ENCODE data around the gene SREBF1.

DNA sequence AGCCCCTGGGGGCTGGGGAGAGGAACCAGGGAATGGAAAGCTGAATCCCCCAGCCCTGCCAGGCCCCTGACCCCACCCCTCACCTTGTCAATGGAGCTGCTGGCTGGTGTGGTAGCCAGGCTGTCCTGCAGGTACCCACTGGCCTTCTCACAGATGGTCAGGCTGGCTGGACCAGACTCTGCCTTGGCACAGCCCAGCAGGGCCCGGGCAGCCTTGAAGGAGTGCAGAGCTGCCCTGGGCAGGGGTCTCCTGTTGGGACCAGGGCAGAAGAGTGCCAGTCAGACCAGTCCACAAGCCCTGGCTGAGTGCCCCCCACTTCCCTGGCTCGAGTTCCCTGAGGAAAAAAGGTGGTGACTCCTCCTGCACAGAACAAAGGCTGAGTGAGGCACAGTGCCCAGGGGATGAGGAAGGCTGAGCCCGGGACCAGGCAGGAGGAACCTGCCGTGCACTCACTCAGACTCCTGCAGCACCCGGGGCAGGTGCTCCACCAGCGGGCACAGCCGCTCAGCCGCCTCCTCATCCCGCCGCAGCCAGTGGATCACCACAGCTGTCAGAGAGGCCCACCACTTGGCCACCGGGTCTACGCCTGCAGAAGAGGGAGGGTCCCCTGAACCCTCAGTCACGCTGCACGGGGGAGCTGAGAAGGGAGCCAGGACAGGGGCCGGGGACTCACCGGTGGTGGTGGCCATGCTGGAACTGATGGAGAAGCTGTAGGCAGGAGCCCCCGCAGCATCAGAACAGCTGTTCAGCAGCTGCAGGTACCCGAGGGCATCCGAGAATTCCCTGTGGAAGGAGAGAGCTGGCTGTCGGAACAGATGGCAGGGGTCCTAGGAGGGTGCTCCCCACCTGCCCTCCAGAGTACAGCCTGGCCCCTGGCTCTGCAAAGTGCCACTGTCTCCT lies 22.4 kb downstream of the SREBF1 start:
- no peak for TF ChIP-seq CTCF (conservative IDR thresholded peaks at IDR 0.05; ENCODE audit: low read length)
- TF ChIP-seq EZH2phosphoT487 (IDR thresholded peaks at IDR 0.05; ENCODE audit: borderline replicate concordance), result no peak
